RWPE1 (cell line): ENCODE results near the gene ADGRV1.
"Not testable (repeated sequence)": the region's sequence is repeated elsewhere in the genome, so short reads cannot be mapped to it uniquely, and the experiment has no call there.

ENCODE experiments used
- CTCF ChIA-PET: fragments of 350-600 bp; sonication (Branson Sonifier 250); formaldehyde crosslinking; extraction: SDS; loops from one replicate; lab custom pipeline; 2021; lab: Yijun Ruan, JAX
- POLR2A ChIA-PET: fragments of 400-600 bp; formaldehyde crosslinking; extraction: SDS; loops from one replicate; lab custom pipeline; 2020; ENCODE audit warnings: antibody characterized with exemption; ENCODE audit not compliant: low non-redundant PET; lab: Yijun Ruan, JAX
- DNase-seq: peaks from one replicate; pipeline ENCODE4 v3.0.0; 2012; ENCODE audit warnings: low spot score
- H3K27ac ChIP-seq: fragments of 450-650 bp; 2 replicates; pipeline ENCODE4 v1.5.1; 2017
- TF ChIP-seq, protein P1 (sequence below): fragments of 450-650 bp; conservative IDR thresholded peaks from 2 replicates; pipeline ENCODE4 v1.5.1; 2017; ENCODE audit warnings: low read depth, mild to moderate bottlenecking

The ADGRV1 gene

DNA sequence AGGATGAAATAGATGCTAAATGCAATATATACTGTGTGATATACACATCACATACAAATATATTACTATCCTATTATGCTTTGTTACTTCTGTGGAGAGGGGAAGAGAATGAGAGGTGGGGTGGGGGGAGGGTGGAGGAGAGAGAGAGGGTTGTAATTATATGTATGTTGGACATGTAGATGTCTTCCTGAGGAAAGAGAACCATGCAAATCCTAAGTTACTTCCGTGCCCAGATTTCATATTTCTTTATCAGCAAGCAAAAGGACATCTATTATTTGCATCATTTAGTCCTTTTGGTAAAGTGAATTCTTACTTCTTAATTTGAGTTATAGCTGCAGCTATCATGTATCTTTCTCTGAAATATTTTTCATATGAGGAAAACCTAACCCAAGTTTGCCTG lies 187.5 kb downstream of the ADGRV1 start:
- POLR2A ChIA-PET: no interaction called here
- CTCF ChIA-PET: interaction anchor here (0.8 to 1.0 kb wide), 2 partner anchors 24 to 296 kb away, joined by 3 read pairs; no protein-coding TSS in a partner anchor
- no peak overlapping the region for H3K27ac ChIP-seq
- no peak for DNase-seq
- TF ChIP-seq, protein P1, sequence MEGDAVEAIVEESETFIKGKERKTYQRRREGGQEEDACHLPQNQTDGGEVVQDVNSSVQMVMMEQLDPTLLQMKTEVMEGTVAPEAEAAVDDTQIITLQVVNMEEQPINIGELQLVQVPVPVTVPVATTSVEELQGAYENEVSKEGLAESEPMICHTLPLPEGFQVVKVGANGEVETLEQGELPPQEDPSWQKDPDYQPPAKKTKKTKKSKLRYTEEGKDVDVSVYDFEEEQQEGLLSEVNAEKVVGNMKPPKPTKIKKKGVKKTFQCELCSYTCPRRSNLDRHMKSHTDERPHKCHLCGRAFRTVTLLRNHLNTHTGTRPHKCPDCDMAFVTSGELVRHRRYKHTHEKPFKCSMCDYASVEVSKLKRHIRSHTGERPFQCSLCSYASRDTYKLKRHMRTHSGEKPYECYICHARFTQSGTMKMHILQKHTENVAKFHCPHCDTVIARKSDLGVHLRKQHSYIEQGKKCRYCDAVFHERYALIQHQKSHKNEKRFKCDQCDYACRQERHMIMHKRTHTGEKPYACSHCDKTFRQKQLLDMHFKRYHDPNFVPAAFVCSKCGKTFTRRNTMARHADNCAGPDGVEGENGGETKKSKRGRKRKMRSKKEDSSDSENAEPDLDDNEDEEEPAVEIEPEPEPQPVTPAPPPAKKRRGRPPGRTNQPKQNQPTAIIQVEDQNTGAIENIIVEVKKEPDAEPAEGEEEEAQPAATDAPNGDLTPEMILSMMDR: no peak

DNA sequence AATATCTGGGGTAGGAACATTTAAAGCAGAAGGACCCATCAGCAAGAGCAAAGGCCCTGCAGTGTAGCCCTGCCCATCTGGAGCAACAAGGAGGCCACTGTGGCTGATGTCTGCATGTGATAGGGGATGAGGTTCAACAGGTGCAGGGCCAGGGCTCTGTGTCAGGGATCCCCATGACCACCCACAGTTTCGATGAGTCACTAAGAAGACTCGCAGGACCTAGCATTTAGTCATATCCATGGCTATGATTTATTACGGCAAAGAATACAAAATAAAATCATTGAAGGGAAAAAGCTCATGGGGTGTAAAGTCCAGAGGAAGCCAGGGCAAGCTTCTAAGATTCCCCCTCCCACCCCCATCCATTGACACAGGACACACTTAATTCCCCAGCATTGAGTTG lies 188.6 kb downstream of the ADGRV1 start:
- ChIA-PET CTCF (interaction anchor here (0.6 kb wide), 1 partner anchor 210 kb away, joined by 3 read pairs; no protein-coding TSS in a partner anchor), POLR2A (no interaction called here)
- H3K27ac ChIP-seq: no peak overlapping the region
- TF ChIP-seq, protein P1: no peak
- peak; percentile 49 for DNase-seq

DNA sequence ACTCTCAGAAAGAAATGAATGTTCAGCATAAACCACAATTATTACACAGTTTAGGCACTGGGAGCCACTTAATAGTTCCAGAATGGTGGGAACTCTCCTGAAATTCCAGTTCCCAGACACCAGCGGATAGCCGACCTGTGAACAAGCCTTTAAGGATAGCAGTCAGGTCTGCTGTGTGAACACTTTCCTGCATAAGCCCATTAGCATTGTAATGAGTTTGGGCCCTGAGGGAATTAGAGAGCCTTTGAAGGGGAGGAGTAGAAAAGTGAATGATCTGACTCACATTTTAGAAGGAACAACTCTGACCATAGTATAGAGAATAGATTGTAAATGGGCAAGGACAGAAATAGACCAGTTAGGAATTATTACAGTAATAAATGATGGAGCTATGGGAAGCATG lies 189.1 kb downstream of the ADGRV1 start:
- CTCF ChIA-PET: interaction anchor here (0.6 kb wide), 2 partner anchors 211 to 812 kb away, joined by 3 to 4 read pairs; no protein-coding TSS in a partner anchor
- POLR2A ChIA-PET: no interaction called here
- peak; percentile 20 for DNase-seq
- H3K27ac ChIP-seq: no peak overlapping the region
- TF ChIP-seq, protein P1: no peak

DNA sequence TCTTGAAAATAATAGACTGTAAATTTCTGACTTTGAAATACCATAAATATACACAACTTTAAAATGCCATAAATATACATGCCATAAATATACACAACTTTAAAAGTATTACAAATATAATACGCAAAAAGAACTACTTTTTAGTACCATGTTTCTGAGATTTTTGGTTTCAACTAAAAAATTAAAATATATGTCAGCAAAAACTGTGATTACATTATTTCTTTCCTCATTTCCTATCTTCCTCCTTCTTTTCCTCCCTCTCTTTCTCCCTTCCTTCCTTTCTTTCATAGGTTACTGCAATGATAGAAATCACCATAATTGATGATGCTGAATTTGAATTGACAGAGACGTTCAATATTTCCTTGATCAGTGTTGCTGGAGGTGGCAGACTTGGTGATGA lies 200.5 kb downstream of the ADGRV1 start:
- DNase-seq: no peak
- POLR2A ChIA-PET: no interaction called here
- CTCF ChIA-PET: no interaction called here
- TF ChIP-seq, protein P1: no peak
- H3K27ac ChIP-seq: no peak overlapping the region

DNA sequence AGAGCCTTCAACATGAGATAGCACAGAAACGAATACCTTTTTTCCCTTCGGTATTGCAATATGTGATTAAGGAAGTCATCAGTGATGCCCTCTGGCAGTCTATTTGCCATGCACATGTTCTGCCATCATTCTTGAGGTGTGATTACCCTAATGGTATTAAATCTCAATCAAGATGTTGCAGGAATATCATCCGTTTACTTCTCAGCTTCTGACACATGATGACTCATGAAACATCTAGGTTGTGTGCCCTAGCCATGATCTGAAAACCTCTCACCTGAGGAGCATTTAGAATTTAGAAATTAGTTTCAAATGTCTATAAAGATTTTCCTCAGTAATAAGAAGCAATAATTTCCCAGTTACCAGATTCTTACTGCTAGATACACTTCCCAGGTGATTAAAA lies 209.1 kb downstream of the ADGRV1 start:
- TF ChIP-seq, protein P1: no peak
- H3K27ac ChIP-seq: no peak overlapping the region
- POLR2A ChIA-PET: no interaction called here
- peak; percentile 27 for DNase-seq
- CTCF ChIA-PET: interaction anchor here (0.5 to 0.7 kb wide), 3 partner anchors 380 to 1839 kb away, joined by 3 to 5 read pairs (median 4); no protein-coding TSS in a partner anchor

DNA sequence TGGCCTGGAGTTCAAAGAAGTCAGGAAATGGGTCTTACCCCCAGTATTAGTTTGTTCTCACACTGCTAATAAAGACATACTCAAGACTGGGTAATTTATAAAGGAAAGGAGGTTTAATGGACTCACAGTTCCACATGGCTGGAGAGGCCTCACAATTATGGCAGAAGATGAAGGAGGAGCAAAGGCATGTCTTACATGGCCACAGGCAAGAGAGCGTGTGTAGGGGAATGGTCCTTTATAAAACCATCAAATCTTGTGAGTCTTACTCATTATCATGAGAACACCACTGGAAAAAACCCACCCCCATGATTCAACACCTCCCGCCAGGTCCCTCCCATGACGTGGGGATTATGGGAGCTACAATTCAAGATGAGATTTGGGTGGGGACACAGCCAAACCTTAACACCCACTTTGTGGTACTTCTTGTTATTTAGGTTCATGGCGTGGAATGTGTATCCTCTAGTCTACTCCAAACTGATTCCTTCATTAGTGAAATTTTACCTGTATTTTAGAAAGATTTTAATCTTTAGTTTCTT lies 211.5 kb downstream of the ADGRV1 start:
- POLR2A ChIA-PET, DNase-seq, H3K27ac ChIP-seq, CTCF ChIA-PET: not testable (repeated sequence)

DNA sequence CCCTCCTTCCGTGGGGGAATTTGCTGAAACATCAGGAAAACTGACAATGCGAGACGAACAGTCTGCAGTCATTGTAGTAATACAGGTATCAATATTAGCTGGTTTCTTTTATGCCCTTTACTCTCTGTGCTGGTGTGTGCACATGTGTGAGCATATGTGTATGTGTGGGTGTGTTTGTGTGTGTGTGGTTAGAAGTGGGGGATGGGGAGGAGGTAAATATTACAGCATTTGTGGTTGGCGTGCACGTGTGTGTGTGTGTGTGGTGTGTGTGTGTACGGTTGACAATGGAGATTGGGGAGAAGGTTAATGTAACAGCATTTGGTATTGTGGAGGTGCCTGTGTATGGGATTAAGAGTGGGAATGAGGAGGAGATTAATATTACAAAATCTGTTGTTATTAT lies 219.4 kb downstream of the ADGRV1 start:
- CTCF ChIA-PET: no interaction called here
- H3K27ac ChIP-seq: no peak overlapping the region
- TF ChIP-seq, protein P1: no peak
- DNase-seq: no peak
- POLR2A ChIA-PET: no interaction called here
